ENCODE results near the gene RABGGTA.
A peak's percentile ranks its signal among the peaks of the same experiment; 100 is the strongest.
"Not testable (repeated sequence)": the region's sequence is repeated elsewhere in the genome, so short reads cannot be mapped to it uniquely, and the experiment has no call there.

RABGGTA gene

GRCh38 chr14:24238527-24239037, 32.8 kb downstream of the RABGGTA start:
- no peak for DNase-seq

GRCh38 chr14:24238123-24238522, 33.3 kb downstream of the RABGGTA start:
- no peak for DNase-seq

GRCh38 chr14:24237463-24237955, 33.9 kb downstream of the RABGGTA start:
- DNase-seq: no peak

GRCh38 chr14:24236689-24237462, 34.5 kb downstream of the RABGGTA start:
- no peak for DNase-seq

- DNase-seq: no peak
Measured at GRCh38 chr14:24235804-24236688, 35.4 kb downstream of the RABGGTA start.

GRCh38 chr14:24234095-24235005, 37.0 kb downstream of the RABGGTA start:
- DNase-seq: no peak

- DNase-seq: no peak
Measured at GRCh38 chr14:24233538-24233866, 37.9 kb downstream of the RABGGTA start.

- no peak for DNase-seq
Measured at GRCh38 chr14:24232645-24233537, 38.5 kb downstream of the RABGGTA start, which contains the start of gene GMPR2. GMPR2 (plus strand) TSS chr14:24232929; CDS start chr14:24233254, 325 bp downstream.

GRCh38 chr14:24232121-24232644, 39.2 kb downstream of the RABGGTA start, which contains the start of gene NEDD8:
NEDD8 (minus strand) TSS chr14:24232367; CDS start chr14:24232267, 100 bp downstream.
- peak; percentile 50 for DNase-seq

- no peak for DNase-seq
Measured at GRCh38 chr14:24231263-24232120, 39.9 kb downstream of the RABGGTA start.

GRCh38 chr14:24228902-24229301, 42.5 kb downstream of the RABGGTA start:
- no peak for DNase-seq

- DNase-seq: no peak
Measured at GRCh38 chr14:24226473-24226872, 44.9 kb downstream of the RABGGTA start.

- DNase-seq: no peak
Measured at GRCh38 chr14:24224618-24225071, 46.8 kb downstream of the RABGGTA start.

- DNase-seq: not testable (repeated sequence)
Measured at GRCh38 chr14:24222987-24223386, 48.4 kb downstream of the RABGGTA start.

- DNase-seq: no peak
Measured at GRCh38 chr14:24219521-24219920, 51.9 kb downstream of the RABGGTA start.

GRCh38 chr14:24219080-24219479, 52.3 kb downstream of the RABGGTA start:
- no peak for DNase-seq

GRCh38 chr14:24216876-24217275, 54.5 kb downstream of the RABGGTA start:
- DNase-seq: not testable (repeated sequence)

- DNase-seq: no peak
Measured at GRCh38 chr14:24216345-24216699, 55.1 kb downstream of the RABGGTA start.
